ENCODE results near the gene ZNF503.

Gene ZNF503

GRCh38 chr10:75425291-75426079 is 23.9 kb upstream of the ZNF503 start:
- H3K4me1 Mint-ChIP-seq = peaks cover under 1% of the 10 kb centered on the region
- H3K4me3 Mint-ChIP-seq = no peak overlapping the region
- no peaks in the 10 kb centered on the region for H3K36me3 Mint-ChIP-seq
- H3K9me3 Mint-ChIP-seq = no peaks in the 10 kb centered on the region
- CTCF ChIA-PET = interaction anchor here (0.7 kb wide), 1 partner anchor 496 kb away, joined by 3 read pairs; no protein-coding TSS in a partner anchor
- DNase-seq = no peak
- peaks cover 31% of the 10 kb centered on the region for H3K27me3 Mint-ChIP-seq
- no peak overlapping the region for H3K27ac Mint-ChIP-seq

- no peak overlapping the region for H3K4me3 Mint-ChIP-seq
- H3K27ac Mint-ChIP-seq = no peak overlapping the region
- no peaks in the 10 kb centered on the region for H3K36me3 Mint-ChIP-seq
- peaks cover 22% of the 10 kb centered on the region for H3K27me3 Mint-ChIP-seq
- no peaks in the 10 kb centered on the region for H3K4me1 Mint-ChIP-seq
- no peak for DNase-seq
- H3K9me3 Mint-ChIP-seq = no peaks in the 10 kb centered on the region
- CTCF ChIA-PET = interaction anchor here (0.7 kb wide), 1 partner anchor 404 kb away, joined by 4 read pairs; no protein-coding TSS in a partner anchor
Measured at GRCh38 chr10:75424571-75424970, 23.0 kb upstream of the ZNF503 start.

- Mint-ChIP-seq H3K36me3 (no peaks in the 10 kb centered on the region), H3K4me3 (no peak overlapping the region), H3K27me3 (peaks cover 7% of the 10 kb centered on the region), H3K27ac (no peak overlapping the region), H3K4me1 (no peaks in the 10 kb centered on the region), H3K9me3 (no peaks in the 10 kb centered on the region)
- DNase-seq = no peak
- CTCF ChIA-PET = no interaction called here
Measured at GRCh38 chr10:75422913-75423312, 21.3 kb upstream of the ZNF503 start.

- peaks cover 13% of the 10 kb centered on the region for H3K27me3 Mint-ChIP-seq
- no peaks in the 10 kb centered on the region for H3K9me3 Mint-ChIP-seq
Measured at GRCh38 chr10:75418712-75419111, 17.1 kb upstream of the ZNF503 start.

GRCh38 chr10:75418293-75418692 is 16.7 kb upstream of the ZNF503 start:
- no peak overlapping the region for H3K4me3 Mint-ChIP-seq
- no peak overlapping the region for H3K27ac Mint-ChIP-seq
- DNase-seq = no peak
- H3K9me3 Mint-ChIP-seq = no peaks in the 10 kb centered on the region
- H3K27me3 Mint-ChIP-seq = peaks cover 16% of the 10 kb centered on the region
- H3K4me1 Mint-ChIP-seq = no peaks in the 10 kb centered on the region
- CTCF ChIA-PET = no interaction called here
- H3K36me3 Mint-ChIP-seq = no peaks in the 10 kb centered on the region

More at GRCh38 chr10:75418712-75419111, 17.1 kb upstream of the ZNF503 start:
- CTCF ChIA-PET = no interaction called here
- H3K36me3 Mint-ChIP-seq = no peaks in the 10 kb centered on the region
- no peak for DNase-seq
- H3K4me1 Mint-ChIP-seq = no peaks in the 10 kb centered on the region
- no peak overlapping the region for H3K4me3 Mint-ChIP-seq
- no peak overlapping the region for H3K27ac Mint-ChIP-seq

GRCh38 chr10:75417522-75417927 is 16.0 kb upstream of the ZNF503 start:
- Mint-ChIP-seq H3K36me3 (no peaks in the 10 kb centered on the region), H3K4me1 (no peaks in the 10 kb centered on the region), H3K27me3 (peaks cover 18% of the 10 kb centered on the region), H3K9me3 (no peaks in the 10 kb centered on the region), H3K27ac (no peak overlapping the region), H3K4me3 (no peak overlapping the region)
- CTCF ChIA-PET = no interaction called here
- DNase-seq = no peak

- Mint-ChIP-seq H3K4me3 (no peak overlapping the region), H3K4me1 (peaks cover 5% of the 10 kb centered on the region), H3K36me3 (no peaks in the 10 kb centered on the region), H3K9me3 (no peaks in the 10 kb centered on the region), H3K27me3 (peaks cover 38% of the 10 kb centered on the region), H3K27ac (no peak overlapping the region)
- CTCF ChIA-PET = no interaction called here
- DNase-seq = no peak
Measured at GRCh38 chr10:75414527-75414926, 13.0 kb upstream of the ZNF503 start.

- peaks cover 74% of the 10 kb centered on the region for H3K27me3 Mint-ChIP-seq
- no peaks in the 10 kb centered on the region for H3K36me3 Mint-ChIP-seq
- no peak for DNase-seq
- no peak overlapping the region for H3K27ac Mint-ChIP-seq
- CTCF ChIA-PET = interaction anchor here (1.5 kb wide), 2 partner anchors 10 to 11 kb away, joined by 3 to 4 read pairs; no protein-coding TSS in a partner anchor
- peak overlapping the region; percentile 60 for H3K4me3 Mint-ChIP-seq
- H3K4me1 Mint-ChIP-seq = peaks cover 21% of the 10 kb centered on the region
- no peaks in the 10 kb centered on the region for H3K9me3 Mint-ChIP-seq
Measured at GRCh38 chr10:75410132-75411005, 8.8 kb upstream of the ZNF503 start.

GRCh38 chr10:75408911-75409885 is 7.6 kb upstream of the ZNF503 start:
- Mint-ChIP-seq H3K4me1 (peaks cover 21% of the 10 kb centered on the region), H3K27ac (no peak overlapping the region), H3K9me3 (no peaks in the 10 kb centered on the region), H3K36me3 (no peaks in the 10 kb centered on the region), H3K4me3 (peak overlapping the region; percentile 61), H3K27me3 (peaks cover 86% of the 10 kb centered on the region)
- DNase-seq = peak; percentile 49
- CTCF ChIA-PET = interaction anchor here (1.5 kb wide), 1 partner anchor 9 kb away, joined by 3 read pairs; no protein-coding TSS in a partner anchor

GRCh38 chr10:75408509-75408875 is 6.9 kb upstream of the ZNF503 start:
- no peaks in the 10 kb centered on the region for H3K36me3 Mint-ChIP-seq
- no peak overlapping the region for H3K27ac Mint-ChIP-seq
- H3K4me1 Mint-ChIP-seq = peaks cover 25% of the 10 kb centered on the region
- no peaks in the 10 kb centered on the region for H3K9me3 Mint-ChIP-seq
- peak overlapping the region; percentile 8 for H3K4me3 Mint-ChIP-seq
- H3K27me3 Mint-ChIP-seq = peaks cover 87% of the 10 kb centered on the region
- DNase-seq = no peak
- CTCF ChIA-PET = no interaction called here

GRCh38 chr10:75407713-75408508 is 6.3 kb upstream of the ZNF503 start:
- CTCF ChIA-PET = no interaction called here
- Mint-ChIP-seq H3K27me3 (peaks cover 87% of the 10 kb centered on the region), H3K36me3 (no peaks in the 10 kb centered on the region), H3K4me3 (peak overlapping the region; percentile 40), H3K4me1 (peaks cover 31% of the 10 kb centered on the region), H3K9me3 (no peaks in the 10 kb centered on the region), H3K27ac (no peak overlapping the region)
- DNase-seq = no peak

GRCh38 chr10:75407224-75407712 is 5.7 kb upstream of the ZNF503 start:
- H3K9me3 Mint-ChIP-seq = no peaks in the 10 kb centered on the region

More at GRCh38 chr10:75407224-75407712, 5.7 kb upstream of the ZNF503 start:
- Mint-ChIP-seq H3K4me3 (peak overlapping the region; percentile 40), H3K36me3 (no peaks in the 10 kb centered on the region), H3K27me3 (peaks cover 93% of the 10 kb centered on the region), H3K27ac (no peak overlapping the region), H3K4me1 (peaks cover 37% of the 10 kb centered on the region)
- CTCF ChIA-PET = no interaction called here
- DNase-seq = no peak

Measured in activated naive CD4-positive, alpha-beta T cell treated with anti-CD3 and anti-CD28 coated beads, Interleukin-2, amount 10 ng/mL, durations not matched to agents 7 days and 5 days (primary cell).